Stromal cell of bone marrow (primary cell): Measurements from ENCODE around the gene BRWD1.

ENCODE experiments used
- DNase-seq: peaks from one replicate; pipeline ENCODE4 v3.0.0-alpha.2; 2012; ENCODE audit warnings: low read depth

Gene BRWD1

GRCh38 chr21:39197448-39198233 is 115.8 kb downstream of the BRWD1 start:
- no peak for DNase-seq

- DNase-seq: no peak
Measured at GRCh38 chr21:39196838-39197237, 116.6 kb downstream of the BRWD1 start.

- no peak for DNase-seq
Measured at GRCh38 chr21:39196310-39196709, 117.1 kb downstream of the BRWD1 start.

- DNase-seq: no peak
Measured at GRCh38 chr21:39193380-39193779, 120.1 kb downstream of the BRWD1 start.

GRCh38 chr21:39189857-39190604 is 123.4 kb downstream of the BRWD1 start:
- peak; percentile 36 for DNase-seq

GRCh38 chr21:39188521-39189139 is 124.8 kb downstream of the BRWD1 start:
- DNase-seq: no peak

- DNase-seq: no peak
Measured at GRCh38 chr21:39187141-39187540, 126.3 kb downstream of the BRWD1 start.

GRCh38 chr21:39186676-39187075 is 126.8 kb downstream of the BRWD1 start:
- no peak for DNase-seq

GRCh38 chr21:39185157-39185556 is 128.3 kb downstream of the BRWD1 start:
- DNase-seq: no peak

GRCh38 chr21:39184050-39184980 is 129.1 kb downstream of the BRWD1 start:
- DNase-seq: no peak

- peak; percentile 86 for DNase-seq
Measured at GRCh38 chr21:39183272-39184049, 130.0 kb downstream of the BRWD1 start, which contains the start of gene PSMG1. Gene PSMG1, minus strand, starts transcription at chr21:39183451. Its CDS starts 66 bp downstream, at chr21:39183385.

- DNase-seq: no peak
Measured at GRCh38 chr21:39182484-39183271, 130.8 kb downstream of the BRWD1 start.

GRCh38 chr21:39182016-39182415 is 131.4 kb downstream of the BRWD1 start:
- no peak for DNase-seq

GRCh38 chr21:39181205-39181818 is 132.1 kb downstream of the BRWD1 start:
- no peak for DNase-seq

GRCh38 chr21:39180429-39181019 is 132.9 kb downstream of the BRWD1 start:
- DNase-seq: no peak

- DNase-seq: no peak
Measured at GRCh38 chr21:39178421-39178820, 135.0 kb downstream of the BRWD1 start.

GRCh38 chr21:39176271-39176709 is 137.1 kb downstream of the BRWD1 start:
- no peak for DNase-seq

GRCh38 chr21:39175665-39176064 is 137.8 kb downstream of the BRWD1 start:
- no peak for DNase-seq

- no peak for DNase-seq
Measured at GRCh38 chr21:39175154-39175553, 138.3 kb downstream of the BRWD1 start.
